Stimulated activated CD8-positive, alpha-beta memory T cell treated with anti-CD3 and anti-CD28 coated beads, Interleukin-7, amount 100 ng/mL, for 48 hours (primary cell): Measurements from ENCODE around the gene RPA3.
A peak's percentile ranks its signal among the peaks of the same experiment; 100 is the strongest.

Experiments used
- DNase-seq, 2 donors: peaks; one replicate each; pipeline ENCODE4 v3.0.0-alpha.2; 2020; ENCODE audit warnings: low read depth in 1 of 2; ENCODE audit errors: extremely low read depth in 1 of 2

The RPA3 gene

GRCh38 chr7:7736671-7737070, 18.3 kb upstream of the RPA3 start:
- no peak for DNase-seq

- no peak for DNase-seq
Observed at GRCh38 chr7:7732621-7733281, 14.3 kb upstream of the RPA3 start.

GRCh38 chr7:7731732-7732131, 13.3 kb upstream of the RPA3 start:
- DNase-seq: no peak

- no peak for DNase-seq
Observed at GRCh38 chr7:7720750-7721621, 2.6 kb upstream of the RPA3 start.

- DNase-seq: no peak
Observed at GRCh38 chr7:7720193-7720592, 1.8 kb upstream of the RPA3 start.

GRCh38 chr7:7719236-7719635, 829 bp upstream of the RPA3 start:
- peak; percentile 2 to 40 for DNase-seq

GRCh38 chr7:7713730-7714129, 4.7 kb downstream of the RPA3 start:
- no peak for DNase-seq

GRCh38 chr7:7710469-7710868, 7.9 kb downstream of the RPA3 start:
- no peak for DNase-seq

- DNase-seq: no peak
Observed at GRCh38 chr7:7709291-7709690, 9.1 kb downstream of the RPA3 start.

GRCh38 chr7:7707806-7708205, 10.6 kb downstream of the RPA3 start:
- DNase-seq: no peak

- DNase-seq: no peak
Observed at GRCh38 chr7:7707246-7707645, 11.2 kb downstream of the RPA3 start.

- no peak for DNase-seq
Observed at GRCh38 chr7:7706556-7707172, 11.7 kb downstream of the RPA3 start.

GRCh38 chr7:7706101-7706511, 12.3 kb downstream of the RPA3 start:
- DNase-seq: no peak

GRCh38 chr7:7705318-7705717, 13.1 kb downstream of the RPA3 start:
- no peak for DNase-seq

- no peak for DNase-seq
Observed at GRCh38 chr7:7704867-7705266, 13.5 kb downstream of the RPA3 start.

GRCh38 chr7:7703427-7703826, 15.0 kb downstream of the RPA3 start:
- no peak for DNase-seq

GRCh38 chr7:7702826-7703225, 15.6 kb downstream of the RPA3 start:
- DNase-seq: no peak

GRCh38 chr7:7701527-7701926, 16.9 kb downstream of the RPA3 start:
- no peak for DNase-seq

GRCh38 chr7:7699970-7700369, 18.4 kb downstream of the RPA3 start:
- no peak for DNase-seq

- no peak for DNase-seq
Observed at GRCh38 chr7:7699380-7699779, 19.0 kb downstream of the RPA3 start.

GRCh38 chr7:7698930-7699329, 19.5 kb downstream of the RPA3 start:
- no peak for DNase-seq
